HCT116 (cell line): Measurements from ENCODE around the gene TACC2. TPM values are rescaled to one million over a fixed set of nuclear protein-coding genes. Genes with fewer than 3 reads are reported as not detected.

ENCODE experiments used
- ATAC-seq: fragments of 200-7000 bp; cut with Tn5 transposase; 2 replicates; pipeline ENCODE4 v1.9.1; 2020; ENCODE audit warnings: mild to moderate bottlenecking, moderate library complexity
- BruUV-seq: library from RNA; stranded (reverse); fragments of 400-500 nt; replicated peaks from 2 replicates; lab custom pipeline; 2021; lab: Mats Ljungman, UMichigan
- CTCF ChIA-PET: fragments of 300-600 bp; sonication (Branson Sonifier 250); formaldehyde crosslinking; loops from one replicate; lab custom pipeline; 2021; ENCODE audit warnings: antibody characterized with exemption; lab: Charles Lee
- POLR2A ChIA-PET: fragments of 300-600, 350-600 bp; sonication (Branson Sonifier 250); formaldehyde crosslinking; loops from one replicate; lab custom pipeline; 2021; ENCODE audit warnings: antibody characterized with exemption; lab: Charles Lee
- RAD21 ChIA-PET, 2 experiments: fragments of 300-600 bp; sonication (Branson Sonifier 250); formaldehyde crosslinking; loops; one replicate each; lab custom pipeline; 2023; ENCODE audit warnings: low total read pairs in 2 of 2; ENCODE audit not compliant: uncharacterized antibody in 2 of 2, unreplicated experiment in 2 of 2, low non-redundant PET in 1 of 2; lab: Charles Lee
- DNase-seq: peaks from one replicate; pipeline ENCODE4 v3.0.0-alpha.2; 2010; ENCODE audit warnings: low read depth, low spot score
- H2AFZ ChIP-seq: fragments of 200-600 bp; shearing (Covaris generic), sonication (generic); 2 replicates; pipeline ENCODE4 v1.6.1; 2017; ENCODE audit warnings: low read depth, mixed run types, mixed read lengths, antibody characterized with exemption, low read length; ENCODE audit not compliant: poor library complexity, severe bottlenecking
- H3K27ac ChIP-seq: 2 replicates; pipeline ENCODE4 v1.5.1; 2012; ENCODE audit warnings: low read depth, low read length
- H3K27me3 ChIP-seq: fragments of 200-600 bp; sonication (generic); 2 replicates; pipeline ENCODE4 v1.6.1; 2016; ENCODE audit warnings: mixed run types, low read length, mixed read lengths; ENCODE audit not compliant: insufficient read depth
- H3K36me3 ChIP-seq, 2 experiments: fragments of 200-500 bp in 1 of 2; fragments of 200-600 bp in 1 of 2; sonication (Bioruptor generic) in 1 of 2; sonication (generic) in 1 of 2; 2 replicates each; pipeline versions ENCODE4 v1.5.1 to v1.6.1; 2014 to 2016; ENCODE audit warnings: low read length in 2 of 2, inconsistent platforms in 1 of 2, mixed read lengths in 1 of 2, mixed run types in 1 of 2; ENCODE audit not compliant: insufficient read depth in 2 of 2, control insufficient read depth in 1 of 2
- H3K4me1 ChIP-seq, 2 experiments: fragments of 200-600 bp in 1 of 2; sonication (generic) in 1 of 2; 2 replicates each; pipeline versions ENCODE4 v1.5.1 to v1.6.1; 2012 to 2017; ENCODE audit warnings: low read length in 2 of 2, inconsistent platforms in 1 of 2, mild to moderate bottlenecking in 1 of 2, mixed read lengths in 1 of 2, mixed run types in 1 of 2, moderate library complexity in 1 of 2; ENCODE audit not compliant: insufficient read depth in 2 of 2, control insufficient read depth in 1 of 2
- H3K4me2 ChIP-seq: fragments of 200-600 bp; sonication (generic); 2 replicates; pipeline ENCODE4 v1.6.1; 2017; ENCODE audit warnings: mixed run types, low read length, mixed read lengths
- H3K4me3 ChIP-seq, 2 experiments: fragments of 200-600 bp in 1 of 2; sonication (generic) in 1 of 2; replicated peaks in 1 of 2; 2 replicates each; pipeline ENCODE4 v1.5.1; 2011 to 2016; ENCODE audit warnings: low read length in 2 of 2, control low read depth in 1 of 2, low read depth in 1 of 2, mild to moderate bottlenecking in 1 of 2, mixed read lengths in 1 of 2, mixed run types in 1 of 2
- H3K79me2 ChIP-seq: fragments of 200-600 bp; sonication (generic); 2 replicates; pipeline ENCODE4 v1.6.1; 2017; ENCODE audit warnings: mild to moderate bottlenecking, mixed run types, low read length, moderate library complexity, mixed read lengths; ENCODE audit not compliant: insufficient read depth
- H3K9ac ChIP-seq: fragments of 200-600 bp; sonication (generic); 2 replicates; pipeline ENCODE4 v1.6.1; 2016; ENCODE audit warnings: low read length, mixed read lengths
- H3K9me2 ChIP-seq: fragments of 200-600 bp; sonication (generic), shearing (Covaris generic); 2 replicates; pipeline ENCODE4 v1.6.1; 2017; ENCODE audit warnings: mixed run types, mild to moderate bottlenecking, moderate library complexity; ENCODE audit not compliant: insufficient read depth
- H3K9me3 ChIP-seq, 2 experiments: fragments of 200-500 bp in 1 of 2; fragments of 200-600 bp in 1 of 2; sonication (Bioruptor generic) in 1 of 2; sonication (generic) in 1 of 2; 2 replicates each; pipeline ENCODE4 v1.6.1; 2014 to 2017; ENCODE audit warnings: low read length in 2 of 2, mixed read lengths in 2 of 2, inconsistent platforms in 1 of 2, low read depth in 1 of 2, mild to moderate bottlenecking in 1 of 2, mixed run types in 1 of 2, moderate library complexity in 1 of 2; ENCODE audit not compliant: control insufficient read depth in 1 of 2, insufficient read depth in 1 of 2
- H4K20me1 ChIP-seq: fragments of 200-600 bp; sonication (generic), shearing (Covaris generic); 2 replicates; pipeline ENCODE4 v1.6.1; 2017; ENCODE audit warnings: mixed run types, mild to moderate bottlenecking, moderate library complexity; ENCODE audit not compliant: insufficient read depth
- ATF3 ChIP-seq: IDR thresholded peaks from 2 replicates; pipeline ENCODE4 v1.6.1; 2012
- EGR1 ChIP-seq: IDR thresholded peaks from 2 replicates; pipeline ENCODE4 v1.6.1; 2012; ENCODE audit warnings: low read depth
- ELF1 ChIP-seq: IDR thresholded peaks from 2 replicates; pipeline ENCODE4 v1.6.1; 2012; ENCODE audit warnings: low read depth, borderline replicate concordance
- EZH2 ChIP-seq: fragments of 200-600 bp; sonication (generic); IDR thresholded peaks from 2 replicates; pipeline ENCODE4 v1.6.1; 2017; ENCODE audit warnings: antibody characterized with exemption, mixed run types
- POLR2A ChIP-seq: IDR thresholded peaks from 2 replicates; pipeline ENCODE4 v1.7.0; 2011; ENCODE audit warnings: borderline replicate concordance; ENCODE audit not compliant: insufficient read depth, insufficient read length; ENCODE audit errors: extremely low read depth
- POLR2AphosphoS5 ChIP-seq: IDR thresholded peaks from 2 replicates; pipeline ENCODE4 v1.6.1; 2011; ENCODE audit warnings: mild to moderate bottlenecking, low read depth, low read length, moderate library complexity
- RAD21 ChIP-seq: IDR thresholded peaks from 2 replicates; pipeline ENCODE4 v1.6.1; 2012; ENCODE audit warnings: low read depth, mild to moderate bottlenecking
- SIN3A ChIP-seq: IDR thresholded peaks from 2 replicates; pipeline ENCODE4 v1.6.1; 2012; ENCODE audit warnings: low read depth
- SP1 ChIP-seq: IDR thresholded peaks from 2 replicates; pipeline ENCODE4 v1.6.1; 2012; ENCODE audit warnings: low read depth
- SRF ChIP-seq: IDR thresholded peaks from 2 replicates; pipeline ENCODE4 v1.6.1; 2012; ENCODE audit warnings: low read depth
- TCF7L2 ChIP-seq: IDR thresholded peaks from 2 replicates; pipeline ENCODE4 v1.7.0; 2011; ENCODE audit warnings: borderline replicate concordance, inconsistent platforms; ENCODE audit not compliant: insufficient read depth, insufficient read length; ENCODE audit errors: extremely low read depth
- YY1 ChIP-seq: IDR thresholded peaks from 2 replicates; pipeline ENCODE4 v1.6.1; 2011; ENCODE audit warnings: low read length, low read depth, moderate library complexity, mild to moderate bottlenecking; ENCODE audit not compliant: insufficient replicate concordance; ENCODE audit errors: extremely low read depth
- ZFX ChIP-seq: fragments of 450-650 bp; IDR thresholded peaks from 2 replicates; pipeline ENCODE4 v1.6.1; 2017
- ZNF274 ChIP-seq: fragments of 200-500 bp; sonication (Bioruptor generic); IDR thresholded peaks from 2 replicates; pipeline ENCODE4 v1.6.1; 2014; ENCODE audit warnings: mild to moderate bottlenecking, low read depth, low read length, inconsistent platforms
- intact Hi-C: fragments of 100-400 bp; cut with micrococcal nuclease; formaldehyde crosslinking; loops from 2 replicates; pipeline ENCODE4 v1.10.0; 2022
- total RNA-seq: library from RNA; stranded (reverse); gene quantifications from one replicate; pipeline ENCODE4 v1.2.1, GENCODE V29; 2021; ENCODE audit not compliant: unreplicated experiment
- TF ChIP-seq, protein P1 (sequence below): IDR thresholded peaks from 2 replicates; pipeline ENCODE4 v1.6.1; 2012
- TF ChIP-seq, protein P2 (sequence below): IDR thresholded peaks from 2 replicates; pipeline ENCODE4 v1.6.1; 2011; ENCODE audit warnings: mild to moderate bottlenecking, low read length, moderate library complexity; ENCODE audit not compliant: insufficient replicate concordance; ENCODE audit errors: extremely low read depth

Gene TACC2
- total RNA-seq, 1 experiment from 2014 or later, result 38.6 TPM

- H3K27ac ChIP-seq, result no peak overlapping the region
- H3K9ac ChIP-seq, result no peak overlapping the region
- H3K79me2 ChIP-seq, result no peaks in the 10 kb centered on the region
- no peaks in the 10 kb centered on the region for H4K20me1 ChIP-seq
- no peak overlapping the region for H2AFZ ChIP-seq
- H3K4me2 ChIP-seq, result no peak overlapping the region
- H3K36me3 ChIP-seq, result no peaks in the 10 kb centered on the region
- RAD21 ChIA-PET, result no interaction called here
- no peaks in the 10 kb centered on the region for H3K9me2 ChIP-seq
- TF ChIP-seq, protein P1, sequence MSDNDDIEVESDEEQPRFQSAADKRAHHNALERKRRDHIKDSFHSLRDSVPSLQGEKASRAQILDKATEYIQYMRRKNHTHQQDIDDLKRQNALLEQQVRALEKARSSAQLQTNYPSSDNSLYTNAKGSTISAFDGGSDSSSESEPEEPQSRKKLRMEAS, result no peak
- TF ChIP-seq TCF7L2, result no peak
- no peak for TF ChIP-seq SP1
- TF ChIP-seq RAD21, result no peak
- TF ChIP-seq SIN3A, result no peak
- TF ChIP-seq YY1, result no peak
- TF ChIP-seq POLR2A, result no peak
- TF ChIP-seq EGR1, result no peak
- TF ChIP-seq, all 23 proteins: peak for 0
- CTCF ChIA-PET, result interaction anchor here (1.6 kb wide), 1 partner anchor 12 kb away, joined by 4 read pairs; no protein-coding TSS in a partner anchor
- no TSS peak for BruUV-seq
- ATAC-seq (no peak), DNase-seq (no peak)
- no peaks in the 10 kb centered on the region for H3K4me1 ChIP-seq
- H3K27me3 ChIP-seq, result no peaks in the 10 kb centered on the region
- POLR2A ChIA-PET, result no interaction called here
- no peaks in the 10 kb centered on the region for H3K9me3 ChIP-seq
- no peak overlapping the region for H3K4me3 ChIP-seq
- intact Hi-C loops, result no loop called here
Measured at GRCh38 chr10:122255509-122256301, 266.7 kb downstream of the TACC2 start.

DNA sequence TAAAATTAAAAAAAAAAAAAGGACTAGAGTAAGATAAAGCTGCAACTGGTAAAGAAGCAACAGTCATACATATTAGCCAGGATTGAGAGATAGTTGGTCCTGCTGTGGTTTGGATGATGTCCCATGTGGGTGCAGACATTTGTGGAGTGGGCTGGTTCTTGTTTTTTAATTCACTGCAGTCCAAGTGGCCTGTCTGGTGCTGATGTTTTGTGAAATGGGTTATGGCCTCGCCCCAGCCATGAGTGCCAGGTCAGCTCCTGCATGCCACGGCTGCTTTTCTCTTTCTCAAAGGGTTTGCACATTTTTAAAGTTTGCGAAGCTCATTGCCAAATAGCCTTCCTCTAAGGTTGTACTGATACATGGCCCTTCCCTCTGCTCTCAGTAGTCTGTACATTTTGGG is 268.1 kb downstream of the TACC2 start:
- CTCF ChIA-PET, result no interaction called here
- POLR2A ChIA-PET, result no interaction called here
- no peak for ATAC-seq
- Histone ChIP-seq H3K9me2 (no peaks in the 10 kb centered on the region), H3K9ac (no peak overlapping the region), H3K4me2 (no peak overlapping the region), H2AFZ (no peak overlapping the region), H4K20me1 (no peaks in the 10 kb centered on the region)
- TF ChIP-seq POLR2AphosphoS5 (no peak), ZNF274 (no peak), EZH2 (no peak), YY1 (no peak), ZFX (no peak), RAD21 (no peak), SRF (no peak), ATF3 (no peak), ELF1 (no peak)
- TF ChIP-seq, protein P2, sequence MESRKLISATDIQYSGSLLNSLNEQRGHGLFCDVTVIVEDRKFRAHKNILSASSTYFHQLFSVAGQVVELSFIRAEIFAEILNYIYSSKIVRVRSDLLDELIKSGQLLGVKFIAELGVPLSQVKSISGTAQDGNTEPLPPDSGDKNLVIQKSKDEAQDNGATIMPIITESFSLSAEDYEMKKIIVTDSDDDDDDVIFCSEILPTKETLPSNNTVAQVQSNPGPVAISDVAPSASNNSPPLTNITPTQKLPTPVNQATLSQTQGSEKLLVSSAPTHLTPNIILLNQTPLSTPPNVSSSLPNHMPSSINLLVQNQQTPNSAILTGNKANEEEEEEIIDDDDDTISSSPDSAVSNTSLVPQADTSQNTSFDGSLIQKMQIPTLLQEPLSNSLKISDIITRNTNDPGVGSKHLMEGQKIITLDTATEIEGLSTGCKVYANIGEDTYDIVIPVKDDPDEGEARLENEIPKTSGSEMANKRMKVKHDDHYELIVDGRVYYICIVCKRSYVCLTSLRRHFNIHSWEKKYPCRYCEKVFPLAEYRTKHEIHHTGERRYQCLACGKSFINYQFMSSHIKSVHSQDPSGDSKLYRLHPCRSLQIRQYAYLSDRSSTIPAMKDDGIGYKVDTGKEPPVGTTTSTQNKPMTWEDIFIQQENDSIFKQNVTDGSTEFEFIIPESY, result no peak
- TF ChIP-seq, protein P1, result no peak
- TF ChIP-seq, all 23 proteins: peak for 0
- no peak overlapping the region for H3K4me3 ChIP-seq
- RAD21 ChIA-PET, result no interaction called here
- no TSS peak for BruUV-seq
- H3K36me3 ChIP-seq, result no peaks in the 10 kb centered on the region
- H3K4me1 ChIP-seq, result no peaks in the 10 kb centered on the region
- H3K79me2 ChIP-seq, result no peaks in the 10 kb centered on the region
- intact Hi-C loops, result no loop called here
- H3K27ac ChIP-seq, result no peak overlapping the region
- DNase-seq, result no peak
- H3K9me3 ChIP-seq, result peaks cover 0 to 8% of the 10 kb centered on the region in 2 experiments; a peak in 1 of 4 replicates
- H3K27me3 ChIP-seq, result no peaks in the 10 kb centered on the region
